GM20000 (cell line): ENCODE data around the gene MYL5.

Experiments
- DNase-seq: peaks from one replicate; pipeline ENCODE4 v3.0.0; 2012; ENCODE audit warnings: low spot score
- TF ChIP-seq, protein P1 (sequence below): IDR thresholded peaks from 2 replicates; pipeline ENCODE4 v1.5.1; 2012; ENCODE audit warnings: mild to moderate bottlenecking, control low read depth; ENCODE audit errors: extremely low read depth, missing control alignments

Gene MYL5

DNA sequence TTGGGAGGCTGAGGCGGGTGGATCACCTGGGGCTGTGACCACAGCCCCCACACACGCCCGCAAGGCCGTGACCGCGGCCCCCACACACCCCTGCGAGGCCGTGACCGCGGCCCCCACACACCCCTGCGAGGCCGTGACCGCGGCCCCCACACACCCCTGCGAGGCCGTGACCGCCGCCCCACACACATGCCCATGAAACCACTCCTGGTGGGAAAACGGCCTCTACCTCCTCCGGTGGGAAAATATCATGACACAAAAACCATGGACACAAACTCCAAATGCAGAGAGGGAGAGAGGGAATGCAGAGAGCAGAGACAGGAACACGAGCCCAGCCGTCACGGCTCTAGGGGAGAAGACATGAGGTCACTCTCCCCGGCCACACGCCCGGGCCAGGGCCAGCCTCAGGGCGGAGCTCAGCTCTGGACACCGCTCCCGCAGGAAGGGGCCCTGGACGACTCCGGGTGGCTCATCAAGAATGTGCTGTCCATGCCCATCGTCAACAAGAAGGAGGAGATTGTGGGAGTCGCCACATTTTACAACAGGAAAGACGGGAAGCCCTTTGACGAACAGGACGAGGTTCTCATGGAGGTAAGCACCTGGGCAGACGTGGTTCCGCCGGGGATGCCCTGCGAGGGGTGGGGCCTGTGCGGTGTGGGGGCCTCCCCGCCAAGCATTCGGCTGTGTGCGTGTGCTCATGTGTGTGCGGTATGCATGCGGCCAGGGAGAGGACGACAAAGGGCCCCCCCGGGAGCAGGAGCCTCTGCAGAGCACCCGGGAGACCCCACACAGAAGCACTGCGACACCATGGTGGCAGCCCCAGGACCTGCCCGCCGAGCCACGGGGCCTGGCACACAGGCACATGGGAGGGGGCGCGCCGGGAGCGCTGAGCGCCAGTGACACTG lies 17.7 kb upstream of the MYL5 start:
- no peak for DNase-seq
- TF ChIP-seq, protein P1, sequence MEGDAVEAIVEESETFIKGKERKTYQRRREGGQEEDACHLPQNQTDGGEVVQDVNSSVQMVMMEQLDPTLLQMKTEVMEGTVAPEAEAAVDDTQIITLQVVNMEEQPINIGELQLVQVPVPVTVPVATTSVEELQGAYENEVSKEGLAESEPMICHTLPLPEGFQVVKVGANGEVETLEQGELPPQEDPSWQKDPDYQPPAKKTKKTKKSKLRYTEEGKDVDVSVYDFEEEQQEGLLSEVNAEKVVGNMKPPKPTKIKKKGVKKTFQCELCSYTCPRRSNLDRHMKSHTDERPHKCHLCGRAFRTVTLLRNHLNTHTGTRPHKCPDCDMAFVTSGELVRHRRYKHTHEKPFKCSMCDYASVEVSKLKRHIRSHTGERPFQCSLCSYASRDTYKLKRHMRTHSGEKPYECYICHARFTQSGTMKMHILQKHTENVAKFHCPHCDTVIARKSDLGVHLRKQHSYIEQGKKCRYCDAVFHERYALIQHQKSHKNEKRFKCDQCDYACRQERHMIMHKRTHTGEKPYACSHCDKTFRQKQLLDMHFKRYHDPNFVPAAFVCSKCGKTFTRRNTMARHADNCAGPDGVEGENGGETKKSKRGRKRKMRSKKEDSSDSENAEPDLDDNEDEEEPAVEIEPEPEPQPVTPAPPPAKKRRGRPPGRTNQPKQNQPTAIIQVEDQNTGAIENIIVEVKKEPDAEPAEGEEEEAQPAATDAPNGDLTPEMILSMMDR = no peak

DNA sequence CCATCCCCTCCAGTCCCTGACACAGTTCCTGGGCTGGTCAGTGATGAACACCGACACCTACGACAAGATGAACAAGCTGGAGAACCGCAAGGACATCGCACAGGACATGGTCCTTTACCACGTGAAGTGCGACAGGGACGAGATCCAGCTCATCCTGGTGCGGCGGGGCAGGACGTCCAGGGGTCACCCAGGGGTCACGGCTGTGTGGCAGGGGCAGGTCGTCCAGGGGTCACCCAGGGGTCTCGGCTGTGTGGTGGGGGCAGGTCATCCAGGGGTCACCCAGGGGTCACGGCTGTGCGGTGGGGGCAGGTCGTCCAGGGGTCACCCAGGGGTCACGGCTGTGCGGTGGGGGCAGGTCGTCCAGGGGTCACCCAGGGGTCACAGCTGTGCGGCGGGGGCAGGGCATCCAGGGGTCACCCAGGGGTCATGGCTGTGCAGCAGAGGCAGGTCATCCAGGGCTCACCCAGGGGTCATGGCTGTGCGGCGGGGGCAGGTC lies 17.0 kb upstream of the MYL5 start:
- DNase-seq = no peak
- TF ChIP-seq, protein P1 = no peak

DNA sequence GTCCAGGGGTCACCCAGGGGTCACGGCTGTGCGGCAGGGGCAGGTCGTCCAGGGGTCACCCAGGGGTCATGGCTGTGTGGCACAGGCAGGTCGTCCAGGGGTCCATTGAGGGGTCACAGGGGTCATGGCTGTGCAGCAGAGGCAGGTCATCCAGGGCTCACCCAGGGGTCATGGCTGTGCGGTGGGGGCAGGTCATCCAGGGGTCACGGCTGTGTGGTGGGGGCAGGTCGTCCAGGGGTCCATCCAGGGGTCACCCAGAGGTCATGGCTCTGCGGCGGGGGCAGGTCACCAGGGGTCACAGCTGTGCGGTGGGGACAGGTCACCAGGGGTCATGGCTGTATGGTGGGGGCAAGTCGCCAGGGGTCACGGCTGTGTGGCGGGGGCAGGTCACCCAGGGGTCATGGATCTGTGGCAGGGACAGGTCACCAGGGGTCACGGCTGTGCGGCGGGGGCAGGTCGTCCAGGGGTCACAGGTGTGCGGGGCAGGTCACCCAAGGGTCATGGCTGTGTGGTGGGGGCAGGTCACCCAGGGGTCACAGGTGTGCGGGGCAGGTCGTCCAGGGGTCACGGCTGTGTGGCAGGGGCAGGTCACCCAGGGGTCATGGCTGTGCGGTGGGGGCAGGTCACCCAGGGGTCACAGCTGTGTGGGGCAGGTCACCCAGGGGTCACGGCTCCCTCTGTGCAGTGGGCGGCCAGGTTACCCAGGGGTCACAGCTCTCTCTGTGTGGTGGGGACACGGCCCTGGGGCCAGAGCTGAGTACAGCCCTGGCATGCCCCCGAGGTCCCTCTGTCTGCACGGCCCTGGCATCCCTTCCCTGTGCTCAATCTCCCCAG lies 16.3 kb upstream of the MYL5 start:
- TF ChIP-seq, protein P1 = no peak
- DNase-seq = no peak

DNA sequence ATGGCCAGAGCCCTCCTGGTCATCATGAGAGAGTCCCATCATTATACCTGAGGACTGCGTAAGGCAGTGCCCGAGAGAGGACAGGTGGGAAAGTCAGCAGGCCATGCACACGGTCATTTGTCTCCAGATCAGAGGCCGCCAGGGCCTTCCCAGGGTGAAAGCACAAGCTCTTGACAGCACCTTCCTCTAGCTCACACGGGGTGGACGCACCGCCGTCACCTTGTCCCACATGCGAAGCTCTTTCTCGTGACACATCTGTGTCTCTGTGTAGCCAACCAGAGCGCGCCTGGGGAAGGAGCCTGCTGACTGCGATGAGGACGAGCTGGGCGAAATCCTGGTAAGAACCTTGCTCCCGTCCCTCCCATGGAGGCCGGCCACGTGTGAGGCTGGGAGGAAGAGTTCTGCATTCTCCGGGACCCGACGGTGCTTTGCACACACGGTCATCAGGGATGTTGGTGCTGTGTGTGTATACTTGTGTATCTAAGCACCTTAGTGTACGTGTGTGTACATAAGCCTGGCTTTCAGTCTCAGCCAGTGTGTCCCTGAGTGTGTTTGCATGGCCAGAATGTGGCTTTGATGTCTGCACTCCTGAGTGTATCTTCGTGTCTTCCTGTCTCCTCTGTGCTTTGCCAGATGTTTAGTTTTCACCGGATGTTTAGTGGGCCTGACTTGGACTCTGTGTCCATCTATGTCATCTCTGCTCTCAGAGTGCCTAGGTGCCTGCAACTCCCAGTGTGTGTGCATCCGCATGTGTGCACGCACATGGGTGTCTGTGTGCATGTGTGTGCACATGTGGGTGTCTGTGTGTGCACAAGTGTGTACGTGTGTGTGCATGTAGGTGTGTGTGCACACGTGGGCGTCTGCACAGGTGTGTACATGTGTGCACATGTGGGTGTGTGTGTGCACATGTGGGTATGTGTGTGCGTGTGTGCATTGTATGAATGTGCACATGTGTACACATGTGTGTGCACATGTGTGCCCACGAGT lies 15.4 kb upstream of the MYL5 start:
- TF ChIP-seq, protein P1 = no peak
- DNase-seq = no peak

- no peak for DNase-seq
- TF ChIP-seq, protein P1 = no peak
Observed at GRCh38 chr4:659851-660250, 14.5 kb upstream of the MYL5 start.

DNA sequence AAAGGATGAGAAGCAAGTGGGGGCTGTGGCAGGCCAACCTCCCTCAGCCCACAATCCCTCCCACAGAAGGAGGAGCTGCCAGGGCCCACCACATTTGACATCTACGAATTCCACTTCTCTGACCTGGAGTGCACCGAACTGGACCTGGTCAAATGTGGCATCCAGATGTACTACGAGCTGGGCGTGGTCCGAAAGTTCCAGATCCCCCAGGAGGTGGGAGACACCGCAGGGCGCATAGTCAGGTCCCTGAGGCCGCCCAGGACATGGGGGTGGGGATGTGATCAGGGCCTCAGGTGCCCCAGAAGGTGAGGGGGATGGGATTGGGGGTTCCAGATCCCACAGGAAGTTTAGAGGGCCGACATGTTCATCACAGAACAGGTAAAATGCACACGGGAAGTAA lies 13.9 kb upstream of the MYL5 start:
- DNase-seq = no peak
- TF ChIP-seq, protein P1 = no peak
